ENCODE measurements around the gene CNPY2. TPM values are rescaled to one million over a fixed set of nuclear protein-coding genes. Genes with fewer than 3 reads are reported as not detected.
"Not testable (repeated sequence)": the region's sequence is repeated elsewhere in the genome, so short reads cannot be mapped to it uniquely, and the experiment has no call there.

Gene CNPY2
- total RNA-seq, 1 experiment from 2014 or later: 169 TPM

DNA sequence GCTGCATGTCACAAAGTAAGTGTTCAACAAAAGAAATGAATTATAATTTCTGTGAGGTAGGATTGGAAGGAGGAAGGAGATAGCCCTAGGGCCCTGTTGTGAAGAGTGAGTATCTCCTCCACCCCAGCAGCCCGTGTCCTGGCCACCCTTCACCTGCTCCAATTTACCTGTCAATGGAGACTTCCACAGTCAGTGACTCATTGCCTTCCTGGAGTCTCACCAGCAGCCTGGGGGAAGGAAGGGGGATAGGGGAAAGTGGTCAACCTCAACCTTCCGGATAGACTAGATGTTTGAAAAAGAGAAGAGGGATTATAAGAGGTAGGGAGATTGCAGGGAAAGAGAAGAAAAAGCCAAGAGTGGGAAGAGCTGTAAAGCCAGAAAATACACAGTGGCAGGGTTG lies 34.9 kb upstream of the CNPY2 start:
- no peak for DNase-seq (ENCODE audit: unreplicated experiment)
- Mint-ChIP-seq H3K9me3 (ENCODE audit: unreplicated experiment) (no peaks in the 10 kb centered on the region), H3K4me3 (ENCODE audit: unreplicated experiment) (no peak overlapping the region), H3K27ac (ENCODE audit: low read depth, unreplicated experiment) (no peak overlapping the region), H3K36me3 (ENCODE audit: insufficient read depth, unreplicated experiment) (peaks cover 100% of the 10 kb centered on the region), H3K4me1 (ENCODE audit: insufficient read depth, unreplicated experiment) (no peaks in the 10 kb centered on the region), H3K27me3 (ENCODE audit: insufficient read depth, unreplicated experiment) (no peaks in the 10 kb centered on the region)
- intact Hi-C loops (cut with micrococcal nuclease): no loop called here
- BruUV-seq (replicated peaks): no TSS peak
- ChIA-PET POLR2A (interaction anchor here (4.1 kb wide), 1 partner anchor 10 kb away, joined by 24 read pairs; the partner anchor contains the start of gene STAT2), CTCF (interaction anchor here (0.6 to 1.3 kb wide), 3 partner anchors 10 to 96 kb away, joined by 3 read pairs; partner anchors contain the start of genes IL23A and STAT2)
- TF ChIP-seq, protein P1, sequence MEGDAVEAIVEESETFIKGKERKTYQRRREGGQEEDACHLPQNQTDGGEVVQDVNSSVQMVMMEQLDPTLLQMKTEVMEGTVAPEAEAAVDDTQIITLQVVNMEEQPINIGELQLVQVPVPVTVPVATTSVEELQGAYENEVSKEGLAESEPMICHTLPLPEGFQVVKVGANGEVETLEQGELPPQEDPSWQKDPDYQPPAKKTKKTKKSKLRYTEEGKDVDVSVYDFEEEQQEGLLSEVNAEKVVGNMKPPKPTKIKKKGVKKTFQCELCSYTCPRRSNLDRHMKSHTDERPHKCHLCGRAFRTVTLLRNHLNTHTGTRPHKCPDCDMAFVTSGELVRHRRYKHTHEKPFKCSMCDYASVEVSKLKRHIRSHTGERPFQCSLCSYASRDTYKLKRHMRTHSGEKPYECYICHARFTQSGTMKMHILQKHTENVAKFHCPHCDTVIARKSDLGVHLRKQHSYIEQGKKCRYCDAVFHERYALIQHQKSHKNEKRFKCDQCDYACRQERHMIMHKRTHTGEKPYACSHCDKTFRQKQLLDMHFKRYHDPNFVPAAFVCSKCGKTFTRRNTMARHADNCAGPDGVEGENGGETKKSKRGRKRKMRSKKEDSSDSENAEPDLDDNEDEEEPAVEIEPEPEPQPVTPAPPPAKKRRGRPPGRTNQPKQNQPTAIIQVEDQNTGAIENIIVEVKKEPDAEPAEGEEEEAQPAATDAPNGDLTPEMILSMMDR (IDR thresholded peaks at IDR 0.05; ENCODE audit: unreplicated experiment): no peak

GRCh38 chr12:56348776-56349175 lies 33.0 kb upstream of the CNPY2 start:
- Mint-ChIP-seq H3K9me3 (ENCODE audit: unreplicated experiment) (no peaks in the 10 kb centered on the region), H3K36me3 (ENCODE audit: insufficient read depth, unreplicated experiment) (peaks cover 100% of the 10 kb centered on the region), H3K27me3 (ENCODE audit: insufficient read depth, unreplicated experiment) (no peaks in the 10 kb centered on the region), H3K4me3 (ENCODE audit: unreplicated experiment) (no peak overlapping the region), H3K4me1 (ENCODE audit: insufficient read depth, unreplicated experiment) (no peaks in the 10 kb centered on the region), H3K27ac (ENCODE audit: low read depth, unreplicated experiment) (no peak overlapping the region)
- POLR2A ChIA-PET: interaction anchor here (4.1 kb wide), 1 partner anchor 11 kb away, joined by 24 read pairs; the partner anchor contains the start of gene STAT2
- no TSS peak for BruUV-seq (replicated peaks)
- DNase-seq (ENCODE audit: unreplicated experiment): no peak
- intact Hi-C loops (cut with micrococcal nuclease): no loop called here
- TF ChIP-seq, protein P1 (IDR thresholded peaks at IDR 0.05; ENCODE audit: unreplicated experiment): no peak
- CTCF ChIA-PET: no interaction called here

GRCh38 chr12:56347255-56347654 lies 31.5 kb upstream of the CNPY2 start:
- CTCF ChIA-PET: interaction anchor here (0.6 to 0.9 kb wide), 4 partner anchors 11 to 159 kb away, joined by 3 to 5 read pairs (median 4); no protein-coding TSS in a partner anchor
- H3K9me3 Mint-ChIP-seq (ENCODE audit: unreplicated experiment); H3K4me1 Mint-ChIP-seq (ENCODE audit: insufficient read depth, unreplicated experiment); DNase-seq (ENCODE audit: unreplicated experiment); H3K4me3 Mint-ChIP-seq (ENCODE audit: unreplicated experiment); BruUV-seq (replicated peaks); intact Hi-C loops (cut with micrococcal nuclease); H3K27me3 Mint-ChIP-seq (ENCODE audit: insufficient read depth, unreplicated experiment); H3K27ac Mint-ChIP-seq (ENCODE audit: low read depth, unreplicated experiment): not testable (repeated sequence)
- peaks cover 100% of the 10 kb centered on the region for H3K36me3 Mint-ChIP-seq (ENCODE audit: insufficient read depth, unreplicated experiment)
- POLR2A ChIA-PET: interaction anchor here (0.7 to 1.0 kb wide), 2 partner anchors 13 to 1184 kb away, joined by 3 to 6 read pairs; partner anchors contain the start of gene STAT2

DNA sequence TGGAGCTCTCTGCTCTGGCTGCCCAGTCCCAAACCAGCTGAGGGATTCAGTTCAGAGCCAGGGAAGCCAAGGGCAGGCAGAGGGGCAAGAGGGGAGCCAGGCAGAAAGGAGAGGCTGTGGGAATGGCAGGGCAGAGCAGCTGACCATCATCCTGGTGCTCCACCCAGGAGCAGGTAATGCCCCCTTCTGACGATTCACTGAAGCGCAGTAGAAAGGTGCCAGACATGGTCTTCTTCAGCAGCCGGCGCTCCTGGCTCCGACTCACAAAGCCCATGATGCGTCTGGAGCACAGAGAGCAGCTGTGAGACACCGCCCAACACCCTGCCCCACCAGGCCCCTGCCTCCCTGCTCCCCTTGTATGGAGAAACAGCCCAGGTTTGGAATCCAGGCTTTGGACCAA lies 30.9 kb upstream of the CNPY2 start:
- no TSS peak for BruUV-seq (replicated peaks)
- CTCF ChIA-PET: interaction anchor here (0.6 to 0.9 kb wide), 3 partner anchors 121 to 655 kb away, joined by 3 to 5 read pairs (median 4); no protein-coding TSS in a partner anchor
- H3K4me1 Mint-ChIP-seq (ENCODE audit: insufficient read depth, unreplicated experiment): no peaks in the 10 kb centered on the region
- no peaks in the 10 kb centered on the region for H3K27me3 Mint-ChIP-seq (ENCODE audit: insufficient read depth, unreplicated experiment)
- TF ChIP-seq, protein P1 (IDR thresholded peaks at IDR 0.05; ENCODE audit: unreplicated experiment): no peak
- DNase-seq (ENCODE audit: unreplicated experiment): no peak
- intact Hi-C loops (cut with micrococcal nuclease): no loop called here
- POLR2A ChIA-PET: interaction anchor here (1.0 kb wide), 1 partner anchor 13 kb away, joined by 6 read pairs; the partner anchor contains the start of gene STAT2
- peaks cover 100% of the 10 kb centered on the region for H3K36me3 Mint-ChIP-seq (ENCODE audit: insufficient read depth, unreplicated experiment)
- no peak overlapping the region for H3K4me3 Mint-ChIP-seq (ENCODE audit: unreplicated experiment)
- no peaks in the 10 kb centered on the region for H3K9me3 Mint-ChIP-seq (ENCODE audit: unreplicated experiment)
- no peak overlapping the region for H3K27ac Mint-ChIP-seq (ENCODE audit: low read depth, unreplicated experiment)

GRCh38 chr12:56342290-56342689 lies 26.5 kb upstream of the CNPY2 start:
- BruUV-seq (replicated peaks); intact Hi-C loops (cut with micrococcal nuclease); H3K27me3 Mint-ChIP-seq (ENCODE audit: insufficient read depth, unreplicated experiment); H3K9me3 Mint-ChIP-seq (ENCODE audit: unreplicated experiment); DNase-seq (ENCODE audit: unreplicated experiment); H3K27ac Mint-ChIP-seq (ENCODE audit: low read depth, unreplicated experiment); H3K4me3 Mint-ChIP-seq (ENCODE audit: unreplicated experiment): not testable (repeated sequence)
- POLR2A ChIA-PET: interaction anchor here (0.7 to 1.3 kb wide), 2 partner anchors 27 to 275 kb away, joined by 3 read pairs; partner anchors contain the start of gene CNPY2
- Mint-ChIP-seq H3K36me3 (ENCODE audit: insufficient read depth, unreplicated experiment) (peaks cover 57% of the 10 kb centered on the region), H3K4me1 (ENCODE audit: insufficient read depth, unreplicated experiment) (peaks cover 10% of the 10 kb centered on the region)
- CTCF ChIA-PET: interaction anchor here (0.6 to 1.9 kb wide), 5 partner anchors 16 to 295 kb away, joined by 3 to 11 read pairs (median 3); no protein-coding TSS in a partner anchor
